Activated CD8-positive, alpha-beta memory T cell treated with anti-CD3 and anti-CD28 coated beads for 1 hour (primary cell): ENCODE measurements around the gene MED13.
"Not testable (repeated sequence)": the region's sequence is repeated elsewhere in the genome, so short reads cannot be mapped to it uniquely, and the experiment has no call there.

Experiments
- DNase-seq, 2 donors: peaks; one replicate each; pipeline ENCODE4 v3.0.0-alpha.2; 2020; ENCODE audit warnings: low read depth in 1 of 2; ENCODE audit errors: extremely low read depth in 1 of 2

The MED13 gene

DNA sequence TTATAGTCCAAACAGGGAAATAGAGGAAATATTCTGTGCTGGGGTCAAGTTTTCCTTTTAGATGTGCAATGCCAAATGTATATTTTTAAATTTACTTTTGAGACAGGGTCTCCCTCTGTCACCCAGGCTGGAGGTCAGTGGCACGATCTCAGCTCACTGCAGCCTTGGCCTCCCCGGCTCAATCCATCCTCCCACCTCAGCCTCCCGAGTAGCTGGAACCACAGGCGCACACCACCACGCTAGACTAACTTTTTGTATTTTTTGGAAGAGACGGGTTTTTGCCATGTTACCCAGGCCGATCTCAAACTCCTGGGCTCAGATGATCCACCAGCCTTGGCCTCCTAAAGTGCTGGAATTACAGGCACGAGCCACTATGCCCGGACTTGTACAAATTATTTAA is 25.8 kb upstream of the MED13 start:
- DNase-seq = no peak

DNA sequence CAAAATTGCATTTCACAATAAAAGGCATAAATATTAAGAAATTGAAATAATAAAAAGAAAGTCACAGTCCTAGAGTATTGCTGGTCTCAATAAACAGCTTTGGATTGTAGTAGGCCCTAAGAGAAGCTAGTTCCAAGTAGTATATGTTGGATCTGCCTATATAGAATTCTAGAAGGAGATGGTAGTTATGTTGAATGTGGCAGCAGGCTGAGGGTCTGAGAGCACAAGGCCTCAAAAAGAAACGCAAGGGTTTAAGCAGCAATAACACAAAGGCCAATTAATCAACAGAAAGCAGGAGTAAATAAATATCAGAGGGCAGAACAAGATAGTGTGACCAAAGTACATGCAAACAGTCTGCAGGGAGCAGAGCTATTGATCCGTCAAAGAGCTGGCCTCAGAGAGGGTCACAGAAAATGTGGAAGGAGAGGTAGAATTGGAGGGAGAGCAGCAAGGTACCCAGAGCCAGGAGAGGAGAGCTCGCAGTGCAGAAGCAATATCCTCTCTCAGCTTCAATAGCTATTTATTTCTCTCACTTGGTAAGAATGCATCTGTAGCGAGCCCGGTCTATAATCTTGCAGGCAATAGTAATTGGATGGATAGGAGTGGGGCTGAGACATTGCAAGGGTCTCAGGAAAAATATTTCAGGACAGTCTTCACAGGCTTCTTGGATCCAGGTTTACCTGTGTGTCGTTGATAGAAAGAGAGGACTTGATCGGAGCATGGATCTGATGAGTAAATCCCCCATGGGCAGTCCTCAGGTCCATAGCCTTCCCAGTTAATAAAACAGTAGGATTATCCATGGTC is 25.1 kb upstream of the MED13 start:
- no peak for DNase-seq

DNA sequence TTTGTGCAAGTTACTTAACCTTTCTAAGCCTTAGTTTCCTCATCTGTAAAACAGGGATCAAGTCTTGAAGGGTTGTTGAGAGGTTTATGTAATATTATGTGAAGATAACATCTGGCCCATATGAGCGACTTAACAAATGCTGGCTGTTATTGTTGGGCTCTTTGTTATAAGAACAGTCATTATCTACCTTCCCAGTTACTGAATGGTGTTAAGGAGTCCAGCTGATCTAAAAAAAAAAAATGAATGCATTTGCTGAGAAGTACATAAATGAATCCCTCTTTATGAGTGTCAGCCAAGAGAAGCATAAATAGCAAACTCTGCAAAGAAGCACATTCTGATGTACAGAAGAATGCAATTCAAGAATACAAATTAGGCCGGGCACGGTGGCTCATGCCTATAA is 24.3 kb upstream of the MED13 start:
- no peak for DNase-seq

DNA sequence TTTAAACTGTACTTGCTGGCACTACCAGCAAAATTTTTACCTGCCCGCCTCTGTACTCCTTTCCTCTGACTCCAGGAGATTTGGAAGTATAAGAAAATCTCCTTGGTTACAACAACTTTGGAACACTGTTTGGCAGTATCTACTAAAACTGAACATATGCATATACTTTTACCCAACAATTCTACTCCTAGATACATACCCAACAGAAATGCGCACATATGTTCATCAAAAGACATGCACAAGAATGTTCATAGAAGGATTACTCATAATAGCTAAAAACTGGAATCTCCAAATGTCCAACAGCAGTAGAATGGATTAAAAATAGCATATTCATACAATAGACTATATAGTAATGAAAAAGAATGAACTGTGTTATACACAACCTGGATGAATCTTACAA is 21.7 kb upstream of the MED13 start:
- no peak for DNase-seq

DNA sequence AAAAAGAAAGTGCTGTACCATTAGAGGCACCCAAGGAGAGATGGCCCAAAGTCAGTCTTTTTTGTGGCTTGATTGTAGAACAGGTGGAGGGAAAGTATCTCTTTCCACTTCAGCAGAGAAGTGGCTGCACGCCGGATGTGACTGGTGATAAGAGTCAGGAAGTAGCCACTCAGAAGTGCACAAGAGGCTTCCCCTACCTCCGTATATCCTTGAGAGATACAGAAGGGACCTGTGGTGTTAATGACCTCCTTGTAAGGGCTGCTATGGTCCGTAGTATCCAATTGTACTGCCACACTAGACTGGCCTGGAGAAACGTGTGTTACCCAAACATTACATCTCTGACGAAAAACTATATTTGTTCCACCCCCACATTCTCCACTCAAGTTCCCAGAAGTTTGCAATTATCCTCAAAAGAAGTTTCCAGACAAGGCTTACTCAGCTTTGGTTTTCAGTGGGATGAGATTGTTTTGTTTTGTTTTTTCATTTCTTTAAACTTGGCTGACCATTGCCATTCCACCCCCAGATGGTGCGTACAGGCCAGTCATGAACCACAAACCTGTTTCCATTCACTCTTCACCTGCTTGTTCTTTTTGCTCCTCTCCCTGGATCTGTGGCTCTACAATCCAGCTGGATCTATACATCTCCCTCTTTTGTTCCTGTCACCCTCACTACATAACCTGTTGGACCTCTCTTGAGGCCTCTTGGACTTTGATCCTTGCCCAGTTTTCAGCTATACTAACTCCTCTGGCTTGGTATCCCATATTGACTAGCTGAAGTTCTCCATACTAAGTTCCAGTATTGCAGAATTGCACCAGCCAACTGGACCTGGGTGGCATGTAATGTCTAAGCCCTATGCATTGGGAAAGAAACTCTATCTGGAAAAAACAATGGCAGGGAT is 20.7 kb upstream of the MED13 start:
- DNase-seq = no peak

DNA sequence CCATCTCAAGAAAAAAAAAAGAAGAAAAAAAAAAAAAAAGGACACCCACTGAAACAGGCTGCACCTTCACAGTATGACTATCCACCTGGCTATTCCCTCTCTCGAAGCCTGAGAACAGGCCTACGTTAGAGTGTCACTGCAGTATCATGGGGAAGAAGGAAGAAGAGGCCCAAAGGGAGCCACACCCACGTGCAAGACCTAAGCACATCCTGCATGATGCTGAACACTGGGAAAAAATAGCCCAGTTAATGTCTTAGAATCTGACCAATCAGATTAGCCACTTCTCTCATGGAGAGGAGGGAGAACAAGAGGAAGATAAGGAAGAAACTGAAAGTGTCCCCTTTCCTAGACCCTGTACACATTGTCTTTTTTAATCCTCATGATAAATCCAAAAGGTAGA is 19.5 kb upstream of the MED13 start:
- no peak for DNase-seq

DNA sequence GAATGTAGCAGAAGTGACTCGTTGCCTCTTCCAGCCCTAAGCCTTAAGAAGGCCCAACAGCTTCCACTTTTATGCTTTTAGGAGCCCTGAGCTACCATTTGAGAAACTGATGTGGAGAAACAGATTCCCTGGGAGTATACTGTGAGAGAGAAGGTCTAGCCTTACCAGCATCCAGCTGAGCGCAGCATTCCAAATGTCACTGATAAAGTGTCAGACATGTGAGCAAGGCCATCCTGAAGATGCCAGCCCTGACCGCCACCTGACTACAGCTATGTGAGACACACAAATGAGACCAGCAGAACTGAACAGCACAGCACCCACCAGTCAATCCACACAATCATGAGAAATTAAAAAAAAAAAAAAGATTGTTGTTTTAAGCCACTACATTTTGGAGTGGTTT is 18.6 kb upstream of the MED13 start:
- DNase-seq = no peak

DNA sequence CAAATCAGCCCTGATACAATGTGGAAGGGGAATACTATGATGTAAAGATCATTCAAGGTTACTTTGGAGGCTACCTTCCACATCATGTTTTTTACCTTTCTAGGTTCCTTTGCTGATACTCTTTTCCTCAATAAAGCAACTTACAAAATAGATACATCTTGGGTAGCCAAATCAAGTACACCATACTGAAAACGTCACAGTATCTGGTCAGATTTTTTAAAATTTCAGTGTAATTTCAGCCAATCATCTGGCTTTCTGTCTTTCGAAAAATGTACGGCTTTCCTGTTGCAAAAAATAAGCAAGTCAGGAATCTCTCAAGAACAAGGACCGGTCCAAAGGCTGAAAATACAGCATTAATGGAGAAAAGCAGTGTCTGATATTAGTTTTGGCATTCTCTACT is 15.6 kb upstream of the MED13 start:
- DNase-seq = no peak

DNA sequence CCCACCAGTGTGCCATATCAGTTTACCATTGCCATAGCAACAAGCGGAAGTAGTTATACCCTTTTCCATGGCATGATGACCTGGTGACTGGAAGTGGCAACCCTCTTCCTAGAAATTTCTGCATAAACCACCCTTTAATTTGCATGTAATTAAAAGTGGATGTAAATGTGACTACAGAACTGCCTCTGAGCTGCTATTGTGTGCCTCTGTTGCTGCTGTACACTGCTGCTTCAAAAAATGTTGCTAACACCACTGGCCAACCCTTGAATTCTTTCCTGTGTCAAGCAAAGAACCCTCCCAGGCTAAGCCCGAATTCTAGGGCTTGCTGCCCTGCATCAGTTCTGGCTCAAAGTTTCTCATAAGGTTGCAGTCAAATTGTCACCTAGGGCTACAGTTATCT is 12.9 kb upstream of the MED13 start:
- no peak for DNase-seq

DNA sequence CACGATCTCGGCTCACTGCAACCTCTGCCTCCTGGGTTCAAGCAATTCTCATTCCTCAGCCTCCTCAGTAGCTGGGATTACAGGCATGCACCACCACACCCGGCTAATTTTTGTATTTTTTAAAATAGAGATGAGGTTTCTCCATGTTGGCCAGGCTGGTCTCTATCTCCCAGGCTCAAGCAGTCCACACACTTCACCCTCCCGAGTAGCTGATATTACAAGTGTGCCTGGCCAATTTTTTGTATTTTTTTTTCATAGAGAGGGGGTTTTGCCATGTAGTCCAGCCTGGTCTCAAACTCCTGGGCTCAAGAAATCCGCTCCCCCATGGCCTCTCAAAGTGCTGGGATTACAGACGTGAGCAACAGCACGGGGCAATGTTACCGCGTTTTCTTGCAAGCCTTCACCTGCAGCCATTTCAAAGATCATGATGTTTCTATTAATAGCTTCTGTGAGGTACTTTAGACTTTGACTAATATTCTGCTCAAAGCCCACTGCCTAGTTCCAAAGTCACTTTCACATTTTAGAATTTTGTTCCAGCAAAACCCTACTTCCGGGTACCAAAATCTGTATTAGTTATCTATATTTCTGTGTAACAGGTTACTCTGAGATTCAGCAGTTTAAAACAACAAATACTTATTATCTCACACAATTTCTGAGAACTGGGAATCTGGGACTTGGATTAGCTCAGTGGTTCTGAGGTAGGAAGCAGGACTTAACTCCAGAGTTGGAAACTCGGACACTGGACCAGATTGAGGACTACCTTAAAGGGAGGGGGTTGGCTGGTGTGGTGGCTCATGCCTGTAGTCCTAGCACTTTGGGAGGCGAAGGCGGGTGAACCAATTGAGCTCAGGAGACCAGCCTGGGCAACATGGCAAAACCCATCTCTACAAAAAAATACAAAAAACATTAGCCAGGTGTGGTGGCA is 12.0 kb upstream of the MED13 start:
- DNase-seq = no peak

DNA sequence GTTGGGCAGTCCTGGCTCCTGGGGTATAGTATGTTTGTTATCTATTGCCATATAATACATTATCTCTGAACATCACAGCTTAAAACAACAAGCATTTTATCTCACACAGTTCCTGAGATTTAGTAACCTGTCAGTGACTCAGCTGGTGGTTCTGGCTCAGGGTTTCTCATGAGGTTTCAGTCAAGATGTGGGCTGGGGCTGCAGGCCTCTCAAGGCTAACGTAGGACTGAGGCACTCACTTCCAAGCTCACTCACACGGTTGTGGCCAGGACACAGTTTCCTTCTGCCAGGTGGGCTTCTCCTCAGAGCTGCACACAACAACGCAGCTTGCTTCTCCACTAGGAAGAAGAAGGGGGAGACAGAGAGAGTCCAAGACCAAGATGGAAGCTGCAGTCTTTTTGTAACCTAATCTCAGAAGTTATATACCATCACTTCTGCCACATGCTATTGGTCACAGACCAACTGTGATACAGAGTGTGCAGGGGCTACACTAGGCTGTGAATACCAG is 10.3 kb upstream of the MED13 start:
- no peak for DNase-seq

DNA sequence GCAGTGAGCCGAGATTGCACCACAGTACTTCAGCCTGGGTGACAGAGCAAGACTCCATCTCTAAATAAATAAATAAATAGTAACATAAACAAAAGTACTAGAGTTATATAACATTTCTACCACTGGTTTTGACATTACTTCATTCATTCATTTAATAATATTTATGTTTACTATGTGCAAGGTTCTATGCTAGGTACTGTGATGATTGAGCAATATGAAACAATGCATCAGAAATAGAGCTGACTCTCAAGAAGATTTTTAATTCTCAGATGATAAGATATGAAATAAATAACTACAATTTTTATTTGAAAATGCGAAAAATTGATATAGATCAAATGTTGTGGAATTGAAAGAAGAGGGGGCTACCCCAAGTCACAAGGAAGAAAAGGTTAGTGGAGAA is 8.9 kb upstream of the MED13 start:
- no peak for DNase-seq

DNA sequence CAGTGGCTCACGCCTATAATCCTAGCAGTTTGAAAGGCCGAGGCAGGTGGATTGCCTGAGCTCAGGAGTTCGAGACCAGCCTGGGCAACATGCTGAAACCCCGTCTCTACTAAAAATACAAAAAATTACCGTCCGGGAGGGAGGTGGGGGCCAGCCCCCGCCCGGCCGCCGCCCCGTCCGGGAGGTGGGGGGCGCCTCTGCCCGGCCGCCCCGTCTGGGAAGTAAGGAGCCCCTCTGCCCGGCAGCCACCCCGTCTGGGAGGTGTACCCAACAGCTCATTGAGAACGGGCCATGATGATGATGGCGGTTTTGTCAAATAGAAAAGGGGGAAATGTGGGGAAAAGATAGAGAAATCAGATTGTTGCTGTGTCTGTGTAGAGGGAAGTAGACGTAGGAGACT is 7.8 kb upstream of the MED13 start:
- DNase-seq = not testable (repeated sequence)

DNA sequence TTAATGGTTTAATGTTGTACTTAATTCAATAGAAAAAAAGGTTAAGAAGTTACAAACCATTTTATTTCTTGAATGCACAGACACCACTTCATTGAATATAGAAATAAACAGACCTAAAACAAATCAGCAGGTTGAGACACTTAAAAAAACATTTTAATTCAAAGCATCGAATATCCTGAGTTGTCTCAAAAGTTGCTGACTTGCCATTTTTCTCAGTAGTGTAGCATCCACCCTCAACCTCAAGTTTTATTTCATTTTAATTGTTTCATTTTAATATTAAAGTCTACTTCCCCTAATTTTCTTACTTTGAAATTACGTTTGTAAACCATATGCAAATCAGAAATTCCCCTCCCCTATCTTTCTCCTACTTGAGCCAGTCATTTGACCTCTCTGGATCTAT is 5.8 kb upstream of the MED13 start:
- no peak for DNase-seq

DNA sequence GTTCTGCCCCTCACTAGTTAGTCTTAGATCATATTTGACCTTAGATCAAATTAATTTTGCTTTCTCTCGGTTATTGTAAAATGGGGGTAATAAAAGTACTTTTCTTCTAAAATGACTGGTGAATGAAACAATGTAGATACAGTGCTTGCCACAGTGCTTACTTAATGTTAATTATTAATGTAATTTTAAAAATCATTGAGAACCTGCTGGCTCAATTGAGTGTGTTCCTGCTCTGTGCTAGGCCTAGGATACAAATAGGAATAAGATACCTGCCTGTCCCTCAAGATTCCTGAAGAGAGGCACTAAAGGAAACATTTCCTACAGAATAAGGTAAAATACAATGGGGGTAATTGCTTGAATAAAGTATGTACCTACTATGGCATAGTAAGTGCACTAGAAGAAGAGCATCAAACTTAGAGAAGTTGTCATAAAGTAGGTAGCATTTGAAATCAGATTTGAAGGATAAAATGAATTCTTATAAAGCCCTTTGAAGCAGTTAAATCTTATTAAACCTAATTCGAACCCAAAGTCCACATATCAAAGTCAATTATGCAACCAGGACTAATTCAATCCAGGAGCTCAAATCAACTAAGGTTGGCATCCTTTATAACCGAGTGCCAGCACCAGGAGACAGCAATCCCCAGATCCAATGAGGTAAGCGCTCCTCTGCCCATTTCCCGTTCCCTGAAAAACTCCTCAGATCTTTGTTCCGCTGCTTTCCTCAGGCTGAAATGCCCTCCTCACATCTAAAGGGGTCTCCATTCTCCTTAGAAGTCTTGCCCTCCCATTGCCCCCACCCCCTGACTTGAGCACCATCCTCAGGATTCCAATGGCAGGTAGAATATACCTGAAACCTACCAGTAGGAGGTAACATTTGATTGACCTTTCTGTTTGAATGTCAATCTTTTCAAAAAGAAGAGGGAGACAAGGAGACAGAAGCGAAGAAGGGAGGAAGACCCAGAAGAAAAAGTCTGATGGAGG is 2.4 kb upstream of the MED13 start:
- DNase-seq = no peak

DNA sequence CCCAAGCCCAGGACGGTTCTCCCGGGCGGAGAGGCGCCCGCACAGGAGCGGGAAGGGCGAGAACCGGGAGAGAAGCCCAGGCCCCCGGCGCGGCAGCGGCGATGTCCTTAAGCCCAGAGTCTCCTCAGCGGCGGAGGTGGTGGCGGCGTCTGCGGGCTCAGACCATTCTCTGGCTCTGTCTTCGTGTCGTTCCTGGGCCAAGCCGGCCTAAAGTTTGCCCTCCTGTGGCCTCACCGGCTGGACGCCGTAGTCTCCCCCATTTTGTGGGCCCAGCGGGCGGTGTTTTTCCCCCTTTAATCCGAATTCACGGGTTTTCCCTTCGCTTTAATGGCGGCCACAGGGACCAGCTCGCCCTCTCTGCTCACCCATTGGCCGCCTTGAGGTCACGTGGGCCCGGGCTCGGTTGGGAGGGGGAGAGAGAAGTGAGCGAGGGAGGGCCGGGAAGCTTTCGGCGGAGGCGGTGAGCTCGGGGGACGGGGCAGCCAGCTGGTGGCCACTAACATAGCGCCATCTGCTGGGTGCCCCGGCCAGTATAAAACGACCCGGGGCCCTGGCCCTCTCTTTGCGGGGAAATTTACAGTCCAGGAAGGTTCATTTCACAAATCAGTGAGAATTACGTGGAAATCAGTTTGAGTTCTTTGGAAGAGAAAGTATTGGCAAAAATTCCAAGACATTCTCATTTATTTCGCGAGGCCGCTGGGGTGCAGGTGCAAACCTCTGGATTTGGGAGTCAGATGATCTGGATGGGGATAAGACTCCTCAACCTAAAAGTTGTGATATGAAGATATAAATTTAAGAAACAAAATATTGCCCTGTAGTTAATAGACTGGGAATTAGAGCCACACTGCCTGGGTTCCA is 762 bp upstream of the MED13 start:
- DNase-seq = peak; percentile 97 to 99

DNA sequence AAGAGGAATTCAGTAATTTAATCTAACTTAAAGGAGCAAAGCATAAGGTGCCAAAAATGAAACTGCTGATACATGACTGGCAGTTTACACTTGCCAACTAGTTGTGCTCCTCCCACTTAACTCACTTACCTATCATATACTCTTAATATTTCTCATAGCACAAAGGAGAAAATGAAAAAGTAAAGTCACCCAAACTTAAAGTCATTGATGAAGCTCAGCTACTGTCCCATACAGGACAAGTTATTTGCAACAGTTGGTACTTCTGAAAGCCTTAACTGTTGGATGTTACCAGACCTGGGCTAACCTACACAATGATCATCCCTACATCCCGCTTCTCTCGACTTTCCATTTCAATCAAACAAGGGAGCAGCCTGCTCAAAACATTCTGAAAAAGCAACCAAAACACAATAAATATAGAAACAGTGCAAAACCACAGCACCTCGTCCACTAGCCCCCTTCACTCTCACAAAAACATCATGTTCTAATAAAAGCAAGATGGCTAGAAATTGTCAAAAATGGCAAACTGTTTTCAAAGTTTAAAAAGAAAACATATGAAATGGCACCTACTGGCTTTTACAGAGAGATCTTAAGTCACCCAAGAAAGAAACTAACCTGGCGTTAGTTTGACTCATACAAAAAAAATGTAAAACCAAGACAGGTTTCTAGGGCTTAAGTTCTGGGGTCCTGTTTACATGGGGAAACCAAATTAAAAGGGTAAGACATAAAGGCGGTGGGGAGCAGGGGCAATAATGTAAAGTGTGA is 868 bp downstream of the MED13 start:
- DNase-seq = no peak

DNA sequence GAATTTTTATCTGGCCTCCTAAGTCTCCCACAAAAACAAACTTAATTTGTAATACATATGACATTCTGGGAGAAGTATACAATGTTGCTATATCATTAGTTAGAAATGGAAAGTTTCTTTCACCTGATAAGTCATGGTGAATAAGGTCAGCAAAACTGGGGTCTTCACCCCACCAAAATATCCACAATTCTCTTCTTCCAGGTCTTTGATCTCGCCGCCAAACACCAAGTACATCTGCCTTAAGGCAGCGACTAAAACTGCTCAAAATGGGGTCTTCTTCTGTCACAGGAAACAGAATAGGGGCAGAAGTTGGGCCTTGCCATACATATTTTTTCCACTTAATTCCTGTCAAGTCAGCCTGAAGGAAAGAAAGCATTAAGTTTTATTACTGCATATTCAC is 2.1 kb downstream of the MED13 start:
- no peak for DNase-seq
